ENCODE results near the gene ASCC1. TPM values are rescaled to one million over a fixed set of nuclear protein-coding genes. Genes with fewer than 3 reads are reported as not detected.
"Not testable (repeated sequence)": the region's sequence is repeated elsewhere in the genome, so short reads cannot be mapped to it uniquely, and the experiment has no call there.

Gene ASCC1
- total RNA-seq, 1 donor from 2014 or later = 26.2 TPM

GRCh38 chr10:72126184-72126871, 89.7 kb downstream of the ASCC1 start:
- DNase-seq (ENCODE audit: low read depth in 2 of 2) = peak; percentile 65 to 80

DNA sequence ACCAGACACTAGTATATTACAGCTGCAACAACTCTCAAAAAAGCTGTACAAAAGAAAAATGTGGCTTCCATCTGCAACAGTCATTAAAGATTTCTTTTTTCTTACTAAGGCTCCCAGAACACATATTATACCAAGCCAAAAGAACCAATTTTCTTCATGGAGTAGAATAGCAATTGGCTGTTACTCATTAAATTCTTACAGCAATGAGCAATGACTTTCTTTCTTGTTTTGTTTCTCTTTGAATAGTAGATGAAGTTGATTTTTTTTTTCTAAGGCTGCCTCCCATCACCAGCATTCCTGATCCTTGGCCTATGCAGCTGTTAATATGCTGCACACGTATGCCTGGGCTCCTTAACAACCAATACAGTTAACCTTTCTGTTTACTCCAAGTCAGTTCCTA, 91.1 kb downstream of the ASCC1 start:
- DNase-seq (ENCODE audit: low read depth in 2 of 2) = no peak

DNA sequence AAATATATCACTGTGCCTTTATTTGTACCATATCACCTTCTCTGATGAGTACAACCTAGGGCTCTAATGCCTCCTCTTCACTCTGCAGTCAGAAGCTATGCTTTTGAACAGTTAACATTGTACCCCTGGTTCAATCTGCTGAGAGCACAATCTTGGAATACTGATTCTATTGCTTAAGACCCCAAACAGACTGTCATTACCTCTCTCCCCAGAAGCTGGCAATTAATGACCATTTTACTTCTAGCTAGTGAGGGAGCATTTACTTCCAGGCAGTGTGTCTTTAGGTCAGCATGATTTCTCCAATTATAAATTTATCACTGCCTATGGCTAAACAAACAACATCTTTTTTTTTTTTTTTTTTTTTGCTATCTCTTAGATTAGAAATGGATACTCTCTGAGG, 91.7 kb downstream of the ASCC1 start:
- no peak for DNase-seq (ENCODE audit: low read depth in 2 of 2)

GRCh38 chr10:72123616-72124015, 92.5 kb downstream of the ASCC1 start:
- DNase-seq (ENCODE audit: low read depth in 2 of 2) = no peak

- no peak for DNase-seq (ENCODE audit: low read depth in 2 of 2)
Observed at GRCh38 chr10:72122221-72122620, 93.9 kb downstream of the ASCC1 start.

DNA sequence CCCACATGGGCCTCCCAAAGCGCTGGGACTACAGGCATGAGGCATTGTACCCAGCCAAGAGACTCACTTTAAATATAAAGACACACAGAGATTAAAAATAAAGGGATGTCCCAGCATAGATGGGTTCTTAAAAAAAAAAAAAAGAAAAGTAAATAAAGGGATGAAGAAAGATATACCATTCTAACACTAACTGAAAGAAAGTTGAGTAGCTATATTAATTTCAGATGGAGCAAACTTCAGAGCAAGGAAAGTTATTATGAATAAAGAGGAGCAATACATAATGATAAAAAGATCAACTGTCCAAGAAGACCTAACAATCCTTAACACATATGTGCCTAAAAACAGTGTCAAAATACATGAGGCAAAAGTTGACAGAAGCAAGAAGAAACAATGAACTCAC, 94.7 kb downstream of the ASCC1 start:
- DNase-seq (ENCODE audit: low read depth in 2 of 2) = no peak

DNA sequence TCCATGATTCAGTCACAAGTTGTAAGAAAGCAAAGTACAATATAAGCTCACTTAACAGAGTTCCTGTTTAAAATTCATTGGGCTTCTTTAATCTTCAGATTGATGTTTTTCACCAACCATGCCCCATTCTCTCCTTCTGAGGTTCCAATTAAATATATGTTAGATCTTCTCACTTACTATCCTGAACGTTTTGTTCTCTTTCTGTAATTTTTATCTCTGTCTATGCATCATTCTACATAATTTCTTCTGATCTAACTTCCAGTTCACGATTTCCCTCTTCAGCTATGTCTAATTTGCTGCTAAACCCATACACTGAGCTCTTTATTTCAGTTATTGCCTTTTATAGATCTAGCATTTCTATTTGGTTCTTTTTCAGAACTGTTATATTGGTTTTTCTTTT, 99.7 kb downstream of the ASCC1 start:
- no peak for DNase-seq (ENCODE audit: low read depth in 2 of 2)

DNA sequence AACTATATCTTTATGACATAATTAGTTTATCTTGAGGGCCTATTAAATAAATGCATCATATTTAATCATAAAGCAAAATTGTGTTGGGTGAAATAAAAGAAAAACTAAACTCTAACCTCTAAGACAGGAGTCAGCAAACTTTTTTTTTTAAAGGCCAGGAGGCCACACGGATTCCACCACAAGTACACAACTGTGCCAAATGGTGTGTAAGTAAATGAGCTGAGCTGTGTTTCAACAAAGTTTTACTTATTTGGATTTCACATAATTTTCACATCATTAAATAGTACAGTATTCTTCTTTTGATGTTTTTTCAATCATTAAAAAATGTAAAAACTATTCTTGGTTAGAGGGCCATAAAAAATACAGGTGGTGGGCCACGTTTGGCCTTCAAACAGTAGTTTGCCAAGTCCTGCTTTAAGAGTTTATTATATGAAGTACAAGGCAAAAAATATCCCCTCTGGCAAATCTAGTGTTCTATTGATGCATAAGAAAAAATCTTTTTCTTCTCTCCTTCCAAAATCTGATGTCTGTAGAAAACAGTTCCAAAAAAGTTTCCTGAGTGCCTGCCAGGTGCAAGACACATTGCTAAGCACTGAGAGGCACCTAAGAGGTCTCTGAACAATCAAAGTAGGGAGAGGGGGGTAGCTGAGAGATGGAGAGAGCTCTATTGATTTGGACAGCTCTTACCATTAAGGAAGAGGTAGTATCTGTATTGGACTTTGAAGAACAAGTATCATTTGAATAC, 101.2 kb downstream of the ASCC1 start:
- DNase-seq (ENCODE audit: low read depth in 2 of 2) = no peak

DNA sequence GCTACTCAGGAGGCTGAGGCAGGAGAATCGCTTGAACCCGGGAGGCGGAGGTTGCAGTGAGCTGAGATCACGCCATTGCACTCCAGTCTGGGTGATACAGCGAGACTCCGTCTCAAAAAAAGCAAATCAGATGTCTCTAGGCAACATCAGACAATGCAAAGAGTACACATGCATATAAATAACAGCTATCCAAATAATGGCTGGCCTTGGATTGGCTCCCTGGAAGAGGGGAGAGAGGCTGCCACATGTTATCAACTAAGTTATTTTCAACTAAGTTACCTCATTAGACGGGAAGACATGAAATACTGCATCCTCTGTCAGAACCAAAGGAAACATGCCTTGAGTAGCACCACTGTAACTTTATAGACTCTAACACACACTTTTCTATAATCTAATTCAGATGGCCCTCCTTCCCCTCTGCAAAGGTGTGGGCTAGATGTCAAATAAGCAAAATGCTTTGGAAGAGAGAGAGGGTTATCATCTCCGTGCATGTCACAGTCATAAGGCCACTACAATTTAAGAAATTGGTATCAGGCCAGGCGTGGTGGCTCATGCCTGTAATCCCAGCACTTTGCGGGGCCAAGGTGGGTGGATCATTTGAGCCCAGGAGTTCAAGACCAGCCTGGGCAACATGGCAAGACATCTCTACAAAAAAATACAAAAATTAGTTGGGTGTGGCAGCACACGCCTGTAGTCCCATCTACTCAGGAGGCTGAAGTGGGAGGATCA, 105.2 kb downstream of the ASCC1 start:
- no peak for DNase-seq (ENCODE audit: low read depth in 2 of 2)

DNA sequence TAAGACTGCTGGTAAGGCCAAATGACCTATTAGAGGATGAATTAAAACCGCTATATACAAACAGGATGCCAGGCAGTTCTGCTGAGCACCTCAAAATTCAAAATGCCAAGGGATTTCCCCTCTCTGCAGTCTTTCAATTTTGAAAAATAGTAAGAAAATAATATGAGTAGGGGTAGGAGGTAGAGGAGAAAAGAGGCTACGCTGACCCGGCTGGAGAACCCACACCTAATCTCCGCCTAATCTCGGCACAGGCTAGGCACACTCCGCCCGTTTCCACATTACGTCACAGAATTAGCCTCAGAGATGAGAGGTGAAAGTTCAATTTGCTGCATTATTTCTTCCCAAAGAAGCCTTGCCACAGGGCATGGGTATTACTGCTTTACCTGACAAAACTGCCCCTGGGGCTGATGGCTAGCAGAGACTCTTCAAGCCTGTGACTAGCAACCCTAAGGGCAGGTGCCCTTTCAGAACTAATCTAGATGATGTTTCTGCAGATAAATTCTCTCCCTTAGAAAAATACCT, 106.4 kb downstream of the ASCC1 start:
- DNase-seq (ENCODE audit: low read depth in 2 of 2) = no peak

- DNase-seq (ENCODE audit: low read depth in 2 of 2) = no peak
Observed at GRCh38 chr10:72108830-72109635, 107.0 kb downstream of the ASCC1 start.

DNA sequence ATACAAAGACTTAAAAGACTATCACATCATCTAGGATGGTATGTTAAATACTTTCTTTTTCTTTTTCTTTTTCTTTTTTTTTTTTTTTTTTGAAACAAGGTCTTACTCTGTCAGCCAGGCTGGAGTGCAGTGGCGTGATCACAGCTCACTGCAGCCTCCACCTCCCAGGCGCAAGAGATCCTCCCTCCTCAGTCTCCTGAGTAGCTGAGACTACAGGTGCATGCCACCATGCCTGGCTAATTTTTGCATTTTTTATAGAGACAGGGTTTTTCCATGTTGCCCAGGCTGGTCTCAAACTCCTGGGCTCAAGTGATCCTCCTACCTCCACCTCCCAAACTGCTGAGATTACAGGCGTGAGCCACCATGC, 108.1 kb downstream of the ASCC1 start:
- not testable (repeated sequence) for DNase-seq (ENCODE audit: low read depth in 2 of 2)

- no peak for DNase-seq (ENCODE audit: low read depth in 2 of 2)
Observed at GRCh38 chr10:72107325-72108003, 108.6 kb downstream of the ASCC1 start.

- DNase-seq (ENCODE audit: low read depth in 2 of 2) = no peak
Observed at GRCh38 chr10:72106896-72107295, 109.2 kb downstream of the ASCC1 start.

GRCh38 chr10:72106154-72106849, 109.8 kb downstream of the ASCC1 start:
- no peak for DNase-seq (ENCODE audit: low read depth in 2 of 2)

GRCh38 chr10:72105710-72106109, 110.4 kb downstream of the ASCC1 start:
- DNase-seq (ENCODE audit: low read depth in 2 of 2) = no peak

- DNase-seq (ENCODE audit: low read depth in 2 of 2) = no peak
Observed at GRCh38 chr10:72105098-72105475, 111.0 kb downstream of the ASCC1 start.

DNA sequence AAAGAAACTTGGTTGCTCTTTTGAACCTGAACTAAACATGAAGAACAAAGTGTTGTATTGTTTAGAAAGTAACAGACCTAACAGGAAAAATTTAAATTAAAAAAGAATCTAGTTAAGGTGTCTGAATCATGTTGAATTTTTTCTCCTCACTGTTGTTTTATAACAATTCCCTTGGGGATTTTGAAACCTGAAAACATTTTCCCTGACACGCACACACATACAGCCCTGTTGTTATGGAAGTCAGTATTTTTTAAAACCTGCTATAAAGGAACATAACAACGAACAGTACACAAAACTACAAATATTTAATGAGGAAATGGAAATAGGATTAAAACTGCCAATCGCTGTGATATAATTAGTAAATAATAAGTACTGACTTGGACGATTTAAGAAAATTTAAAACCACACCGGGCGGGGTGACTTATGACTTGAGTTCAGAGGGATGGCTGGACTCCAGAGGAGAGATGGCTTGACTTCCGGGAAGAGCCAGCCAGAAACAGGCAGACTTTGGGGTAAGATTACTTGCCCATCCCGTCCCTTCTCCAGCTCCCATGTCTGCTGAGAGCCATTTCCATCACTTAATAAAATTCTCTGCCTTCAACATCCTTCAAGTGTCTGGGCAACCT, 111.5 kb downstream of the ASCC1 start:
- no peak for DNase-seq (ENCODE audit: low read depth in 2 of 2)

DNA sequence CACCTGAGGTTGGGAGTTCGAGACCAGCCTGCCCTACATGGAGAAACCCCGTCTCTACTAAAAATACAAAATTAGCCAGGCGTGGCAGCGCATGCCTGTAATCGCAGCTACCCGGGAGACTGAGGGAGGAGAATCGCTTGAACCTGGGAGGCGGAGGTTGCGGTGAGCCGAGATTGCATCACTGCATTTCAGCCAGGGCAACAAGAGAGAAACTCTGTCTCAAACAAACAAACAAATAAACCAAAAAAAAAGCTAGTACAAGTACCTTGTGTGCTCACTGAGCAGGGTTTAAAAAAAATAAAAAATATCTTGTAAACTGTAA, 116.5 kb downstream of the ASCC1 start:
- no peak for DNase-seq (ENCODE audit: low read depth in 2 of 2)

Data from dermis microvascular lymphatic vessel endothelial cell (primary cell).